CD4-positive, alpha-beta T cell (primary cell): ENCODE data around the gene HOXA9. TPM values are rescaled to one million over a fixed set of nuclear protein-coding genes. Genes with fewer than 3 reads are reported as not detected.

Experiments
- ATAC-seq: fragments of 200-7000 bp; cut with Tn5 transposase; one replicate; pipeline ENCODE4 v1.10.0; 2022; ENCODE audit warnings: mild to moderate bottlenecking; ENCODE audit not compliant: poor library complexity
- CTCF ChIA-PET: fragments of 350-600 bp; sonication (Branson Sonifier 250); formaldehyde crosslinking; loops from one replicate; lab custom pipeline; 2021; ENCODE audit warnings: antibody characterized with exemption, inconsistent platforms; lab: Charles Lee
- POLR2A ChIA-PET: fragments of 350-600 bp; sonication (Branson Sonifier 250); formaldehyde crosslinking; loops from one replicate; lab custom pipeline; 2021; ENCODE audit warnings: antibody characterized with exemption, inconsistent platforms; lab: Charles Lee
- DNase-seq, 14 experiments: peaks; one replicate each; pipeline ENCODE4 v3.0.0-alpha.2; 2013 to 2020; ENCODE audit warnings: mixed read lengths in 2 of 14
- H3K27ac ChIP-seq, 2 donors: one replicate each; pipeline versions ENCODE4 v1.5.1 to v1.7.0; 2013; ENCODE audit warnings: low read length in 2 of 2, low read depth in 1 of 2, mild to moderate bottlenecking in 1 of 2
- H3K27me3 ChIP-seq, 2 experiments: 1 replicate in 1 of 2; 2 replicates in 1 of 2; pipeline versions ENCODE4 v1.6.1 to v1.7.0; 2013; ENCODE audit warnings: low read length in 2 of 2, control low read depth in 1 of 2, mild to moderate bottlenecking in 1 of 2, moderate library complexity in 1 of 2; ENCODE audit not compliant: insufficient read depth in 2 of 2, control insufficient read depth in 1 of 2
- H3K36me3 ChIP-seq: one replicate; pipeline ENCODE4 v1.6.1; 2013; ENCODE audit warnings: low read length, control low read depth; ENCODE audit not compliant: insufficient read depth
- H3K4me1 ChIP-seq: one replicate; pipeline ENCODE4 v1.6.1; 2013; ENCODE audit warnings: low read length, control low read depth; ENCODE audit not compliant: insufficient read depth
- H3K4me3 ChIP-seq: one replicate; pipeline ENCODE4 v1.5.1; 2013; ENCODE audit warnings: mild to moderate bottlenecking, low read length, moderate library complexity
- H3K9me3 ChIP-seq, 2 experiments: 1 replicate in 1 of 2; 2 replicates in 1 of 2; pipeline versions ENCODE4 v1.6.1 to v1.7.0; 2013; ENCODE audit warnings: low read length in 2 of 2, mild to moderate bottlenecking in 2 of 2, control low read depth in 1 of 2, moderate library complexity in 1 of 2; ENCODE audit not compliant: control insufficient read depth in 1 of 2, insufficient read depth in 1 of 2
- H3K27ac Mint-ChIP-seq: one replicate; pipeline ENCODE4 v1.8.0; 2020; ENCODE audit warnings: mixed read lengths
- H3K27me3 Mint-ChIP-seq: one replicate; pipeline ENCODE4 v1.8.0; 2021; ENCODE audit warnings: mixed read lengths
- H3K36me3 Mint-ChIP-seq: one replicate; pipeline ENCODE4 v1.8.0; 2021; ENCODE audit warnings: low read depth, mixed read lengths
- H3K4me1 Mint-ChIP-seq: one replicate; pipeline ENCODE4 v1.8.0; 2021; ENCODE audit warnings: low read depth, mixed read lengths
- H3K4me3 Mint-ChIP-seq: one replicate; pipeline ENCODE4 v1.8.0; 2020; ENCODE audit warnings: mild to moderate bottlenecking, mixed read lengths
- H3K9me3 Mint-ChIP-seq: one replicate; pipeline ENCODE4 v1.8.0; 2020; ENCODE audit warnings: mixed read lengths
- intact Hi-C, 2 experiments: fragments of 100-400 bp; cut with DNase I in 1 of 2; cut with micrococcal nuclease in 1 of 2; formaldehyde crosslinking; loops; one replicate each; pipeline versions ENCODE4 v1.15.1 to v1.9.0; 2023 to 2025; cut with DNase I, micrococcal nuclease
- total RNA-seq, 174 experiments: library from RNA in 2 of 174; stranded (reverse) in 2 of 174; gene quantifications; one replicate each; pipeline ENCODE4 v1.2.3 and lab custom pipeline; 2021 to 2026
- TF ChIP-seq, protein P1 (sequence below): fragments of 200-600 bp; IDR thresholded peaks from one replicate; pipeline ENCODE4 v1.8.0; 2022; ENCODE audit warnings: antibody characterized with exemption, mild to moderate bottlenecking

Gene HOXA9
- total RNA-seq, 2 experiments from 2014 or later: not detected

DNA sequence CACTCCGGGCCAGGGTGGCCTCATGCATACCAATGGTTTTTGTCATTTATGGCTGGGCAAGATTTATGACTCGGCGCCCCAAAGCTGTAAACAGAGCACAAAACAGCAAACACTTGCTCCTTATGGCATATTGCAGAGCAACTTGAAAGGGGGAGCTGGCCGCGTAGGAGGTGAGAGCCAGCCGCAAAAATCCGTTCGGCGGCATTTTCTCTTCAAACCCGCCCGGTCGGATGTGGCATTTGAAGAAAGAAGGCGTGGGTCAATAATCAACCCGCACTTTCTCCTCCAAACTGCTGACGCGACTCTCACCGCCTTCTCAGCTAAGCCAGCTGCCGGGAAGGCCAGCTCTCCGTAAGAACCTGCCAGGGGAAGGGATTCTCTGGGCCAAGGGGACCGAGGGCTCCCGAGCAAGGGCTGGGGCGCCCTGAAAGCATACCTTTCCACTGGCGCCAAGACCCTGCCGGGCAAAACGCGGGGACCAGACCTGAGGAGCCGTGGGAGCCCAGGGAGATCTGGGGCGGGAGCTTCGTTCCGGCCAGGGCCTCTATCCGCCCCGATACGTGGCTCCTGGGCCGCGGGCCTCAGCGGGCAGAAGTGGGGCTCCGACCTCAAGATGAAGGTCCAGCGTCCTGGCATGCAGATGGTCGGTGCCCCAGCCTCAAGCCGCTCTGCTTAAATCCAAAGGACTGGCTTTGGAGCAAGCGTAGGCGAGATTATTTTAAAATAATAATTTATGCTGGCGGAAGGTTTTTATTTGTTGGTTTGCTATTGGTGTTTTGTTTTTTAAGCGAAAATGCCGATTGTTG lies 49.9 kb downstream of the HOXA9 start:
- Mint-ChIP-seq H3K36me3 (no peaks in the 10 kb centered on the region), H3K4me1 (no peaks in the 10 kb centered on the region), H3K27me3 (peaks cover 36% of the 10 kb centered on the region), H3K27ac (no peak overlapping the region), H3K9me3 (no peaks in the 10 kb centered on the region), H3K4me3 (no peak overlapping the region)
- Histone ChIP-seq H3K9me3 (peaks cover 0 to 12% of the 10 kb centered on the region in 2 experiments), H3K36me3 (no peaks in the 10 kb centered on the region), H3K4me3 (no peak overlapping the region), H3K27me3 (peaks cover 5% of the 10 kb centered on the region in 2 experiments), H3K4me1 (no peaks in the 10 kb centered on the region), H3K27ac (no peak overlapping the region)
- ATAC-seq (no peak), DNase-seq (no peak)
- ChIA-PET POLR2A (no interaction called here), CTCF (no interaction called here)
- intact Hi-C loops: no loop called here
- TF ChIP-seq, protein P1, sequence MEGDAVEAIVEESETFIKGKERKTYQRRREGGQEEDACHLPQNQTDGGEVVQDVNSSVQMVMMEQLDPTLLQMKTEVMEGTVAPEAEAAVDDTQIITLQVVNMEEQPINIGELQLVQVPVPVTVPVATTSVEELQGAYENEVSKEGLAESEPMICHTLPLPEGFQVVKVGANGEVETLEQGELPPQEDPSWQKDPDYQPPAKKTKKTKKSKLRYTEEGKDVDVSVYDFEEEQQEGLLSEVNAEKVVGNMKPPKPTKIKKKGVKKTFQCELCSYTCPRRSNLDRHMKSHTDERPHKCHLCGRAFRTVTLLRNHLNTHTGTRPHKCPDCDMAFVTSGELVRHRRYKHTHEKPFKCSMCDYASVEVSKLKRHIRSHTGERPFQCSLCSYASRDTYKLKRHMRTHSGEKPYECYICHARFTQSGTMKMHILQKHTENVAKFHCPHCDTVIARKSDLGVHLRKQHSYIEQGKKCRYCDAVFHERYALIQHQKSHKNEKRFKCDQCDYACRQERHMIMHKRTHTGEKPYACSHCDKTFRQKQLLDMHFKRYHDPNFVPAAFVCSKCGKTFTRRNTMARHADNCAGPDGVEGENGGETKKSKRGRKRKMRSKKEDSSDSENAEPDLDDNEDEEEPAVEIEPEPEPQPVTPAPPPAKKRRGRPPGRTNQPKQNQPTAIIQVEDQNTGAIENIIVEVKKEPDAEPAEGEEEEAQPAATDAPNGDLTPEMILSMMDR: no peak

DNA sequence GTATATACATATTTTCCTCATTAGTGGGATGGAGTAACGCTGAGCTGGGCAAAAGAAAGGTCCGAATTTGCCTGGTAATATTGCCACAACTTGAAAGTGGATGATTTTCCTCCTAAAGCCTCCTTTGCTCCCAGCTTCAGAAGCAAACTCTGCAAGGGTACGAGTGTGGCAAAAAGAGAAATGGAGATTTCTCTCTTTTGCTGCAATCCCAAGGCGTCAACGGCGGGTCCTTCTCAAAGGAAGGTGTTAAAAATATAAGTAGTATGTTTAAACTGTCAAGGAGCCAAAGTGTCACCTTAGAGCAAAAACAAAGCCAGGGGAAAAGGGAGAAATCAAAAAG lies 50.5 kb downstream of the HOXA9 start:
- no peak overlapping the region for H3K4me3 Mint-ChIP-seq
- H3K9me3 Mint-ChIP-seq: no peaks in the 10 kb centered on the region
- ChIA-PET CTCF (no interaction called here), POLR2A (no interaction called here)
- no peaks in the 10 kb centered on the region for H3K4me1 Mint-ChIP-seq
- DNase-seq (no peak), ATAC-seq (no peak)
- no peak overlapping the region for H3K4me3 ChIP-seq
- peaks cover 36% of the 10 kb centered on the region for H3K27me3 Mint-ChIP-seq
- TF ChIP-seq, protein P1: no peak
- peaks cover 5% of the 10 kb centered on the region in 2 experiments for H3K27me3 ChIP-seq
- H3K27ac Mint-ChIP-seq: no peak overlapping the region
- no peak overlapping the region for H3K27ac ChIP-seq
- H3K36me3 Mint-ChIP-seq: no peaks in the 10 kb centered on the region
- H3K4me1 ChIP-seq: no peaks in the 10 kb centered on the region
- no peaks in the 10 kb centered on the region for H3K36me3 ChIP-seq
- peaks cover 0 to 15% of the 10 kb centered on the region in 2 experiments for H3K9me3 ChIP-seq
- intact Hi-C loops: no loop called here

DNA sequence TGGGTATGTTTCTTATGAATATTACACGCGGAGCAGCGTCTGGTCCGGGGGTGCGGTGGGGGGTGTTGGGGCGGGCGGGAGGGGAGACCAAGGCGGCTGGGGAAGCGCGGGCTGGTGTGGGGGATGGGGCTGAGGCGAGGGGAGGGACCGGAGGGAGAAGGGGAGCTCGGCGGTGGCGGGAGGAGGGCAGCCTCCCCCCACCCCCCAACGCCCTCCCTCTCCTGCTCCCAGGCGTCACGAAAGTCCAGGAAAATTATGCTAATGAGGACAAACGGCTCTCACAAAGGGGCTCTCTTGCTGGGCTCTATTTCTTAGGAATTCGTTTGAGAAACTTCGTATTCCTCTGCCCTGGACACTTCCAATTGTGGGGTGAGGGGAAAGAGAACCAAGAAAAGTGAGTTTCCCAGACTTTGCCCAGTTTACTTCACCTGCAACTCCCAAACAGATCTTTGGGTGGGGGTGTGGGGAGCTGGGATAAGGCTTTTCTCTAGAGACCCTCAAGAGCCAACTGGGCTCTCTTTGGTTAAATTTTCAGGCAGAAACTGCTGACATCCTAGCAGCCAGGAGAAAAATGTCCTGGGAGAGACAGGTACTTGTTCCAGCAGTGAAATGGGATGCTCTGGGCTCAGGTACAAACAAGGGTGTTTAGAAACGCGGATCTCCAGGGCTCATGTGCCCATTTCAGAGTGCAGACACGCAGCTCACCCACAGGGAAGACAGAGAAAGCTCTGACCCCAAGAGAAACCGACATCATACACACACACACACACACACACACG lies 51.2 kb downstream of the HOXA9 start:
- no peak for ATAC-seq
- ChIA-PET CTCF (no interaction called here), POLR2A (no interaction called here)
- Mint-ChIP-seq H3K27me3 (peaks cover 36% of the 10 kb centered on the region), H3K9me3 (no peaks in the 10 kb centered on the region), H3K4me3 (no peak overlapping the region), H3K36me3 (no peaks in the 10 kb centered on the region), H3K4me1 (no peaks in the 10 kb centered on the region), H3K27ac (no peak overlapping the region)
- Histone ChIP-seq H3K27me3 (peaks cover 5% of the 10 kb centered on the region in 2 experiments), H3K27ac (no peak overlapping the region), H3K9me3 (peaks cover 0 to 15% of the 10 kb centered on the region in 2 experiments), H3K36me3 (no peaks in the 10 kb centered on the region), H3K4me1 (no peaks in the 10 kb centered on the region), H3K4me3 (no peak overlapping the region)
- no peak for DNase-seq
- intact Hi-C loops: no loop called here
- TF ChIP-seq, protein P1: no peak
